K562 (cell line): ENCODE data around the gene MYCT1.

Experiments used
- CTCF ChIP-seq, 3 experiments: IDR thresholded peaks in 2 of 3; conservative IDR thresholded peaks in 1 of 3; 2 replicates each; pipeline ENCODE4 v1.5.1; 2011 to 2012; ENCODE audit warnings: low read length in 3 of 3, mild to moderate bottlenecking in 3 of 3, control low read depth in 2 of 3, improper control_type of control experiment in 1 of 3, inconsistent platforms in 1 of 3, low read depth in 1 of 3, mixed read lengths in 1 of 3, moderate library complexity in 1 of 3; ENCODE audit not compliant: insufficient read depth in 2 of 3
- ETS1 ChIP-seq: conservative IDR thresholded peaks from 2 replicates; pipeline ENCODE4 v1.6.1; 2011; ENCODE audit warnings: low read depth, mild to moderate bottlenecking, low read length; ENCODE audit not compliant: control insufficient read depth
- GATAD2A ChIP-seq: fragments of 450-650 bp; IDR thresholded peaks from 2 replicates; pipeline ENCODE4 v1.6.1; 2017
- KLF10 ChIP-seq: fragments of 250-450 bp; sonication (Bioruptor Pico); IDR thresholded peaks from 2 replicates; pipeline ENCODE4 v1.6.1; 2021; ENCODE audit warnings: matching md5 sums
- KLF6 ChIP-seq: fragments of 250-450 bp; sonication (Bioruptor Pico); IDR thresholded peaks from 2 replicates; pipeline ENCODE4 v1.4.0; 2020; ENCODE audit warnings: mild to moderate bottlenecking, moderate library complexity, borderline replicate concordance
- NCOA1 ChIP-seq: fragments of 450-650 bp; IDR thresholded peaks from 2 replicates; pipeline ENCODE4 v1.6.1; 2016; ENCODE audit warnings: low read depth
- TGIF2 ChIP-seq: sonication (generic); formaldehyde crosslinking; IDR thresholded peaks from 2 replicates; pipeline ENCODE4 v1.8.1; 2022; ENCODE audit warnings: mild to moderate bottlenecking, missing genetic modification reagents, moderate library complexity
- UBTF ChIP-seq, 2 experiments: IDR thresholded peaks; 2 replicates each; pipeline ENCODE4 v1.6.1; 2012; ENCODE audit warnings: improper control_type of control experiment in 2 of 2, low read depth in 2 of 2, low read length in 2 of 2, borderline replicate concordance in 1 of 2
- ZBTB17 ChIP-seq: fragments of 450-650 bp; formaldehyde crosslinking; IDR thresholded peaks from 2 replicates; pipeline ENCODE4 v1.4.0; 2020; ENCODE audit warnings: mild to moderate bottlenecking
- ZNF766 ChIP-seq: fragments of 200-800 bp; sonication (Bioruptor generic); conservative IDR thresholded peaks from 2 replicates; pipeline ENCODE4 v1.6.1; 2016; ENCODE audit warnings: missing genetic modification characterization, missing compliant biosample characterization

- TF ChIP-seq ETS1 = no peak
- TF ChIP-seq KLF10 (CRISPR knock-in tag) = no peak
- TF ChIP-seq TGIF2 = no peak
- no peak for TF ChIP-seq CTCF (IDR thresholded peaks at IDR 0.05 in 2 of 3, conservative IDR thresholded peaks at IDR 0.05 in 1 of 3; ENCODE audit: insufficient read depth in 2 of 3, low read depth in 1 of 3, low read length in 3 of 3)
- TF ChIP-seq KLF6 (CRISPR knock-in tag) = no peak
- TF ChIP-seq ZBTB17 = no peak
- no peak for TF ChIP-seq ZNF766 (CRISPR knock-in tag)
- TF ChIP-seq NCOA1 = no peak
- TF ChIP-seq GATAD2A = no peak
- no peak for TF ChIP-seq UBTF (IDR thresholded peaks at IDR 0.05; ENCODE audit: borderline replicate concordance in 1 of 2, low read depth in 2 of 2, low read length in 2 of 2)
Observed at GRCh38 chr6:152705327-152705726, 7.6 kb downstream of the MYCT1 start.
